Measurements from ENCODE around the gene CDKL4.

GRCh38 chr2:39223909-39224308, 19.9 kb downstream of the CDKL4 start:
- TF ChIP-seq POLR2A (IDR thresholded peaks at IDR 0.05): no peak
- TF ChIP-seq CTCF (IDR thresholded peaks at IDR 0.05): no peak

Measured in thyroid gland (tissue), 4 donors.